GM18505 (cell line): ENCODE data around the gene NTM.

Experiments used
- ATAC-seq: cut with Tn5 transposase; IDR thresholded peaks from one replicate; pipeline ENCODE4 v1.9.1; 2021; ENCODE audit not compliant: unreplicated experiment
- POLR2A ChIP-seq: IDR thresholded peaks from 4 replicates; pipeline ENCODE4 v1.6.1; 2011; ENCODE audit warnings: borderline replicate concordance; ENCODE audit not compliant: insufficient read depth, insufficient read length; ENCODE audit errors: extremely low read depth

NTM gene

DNA sequence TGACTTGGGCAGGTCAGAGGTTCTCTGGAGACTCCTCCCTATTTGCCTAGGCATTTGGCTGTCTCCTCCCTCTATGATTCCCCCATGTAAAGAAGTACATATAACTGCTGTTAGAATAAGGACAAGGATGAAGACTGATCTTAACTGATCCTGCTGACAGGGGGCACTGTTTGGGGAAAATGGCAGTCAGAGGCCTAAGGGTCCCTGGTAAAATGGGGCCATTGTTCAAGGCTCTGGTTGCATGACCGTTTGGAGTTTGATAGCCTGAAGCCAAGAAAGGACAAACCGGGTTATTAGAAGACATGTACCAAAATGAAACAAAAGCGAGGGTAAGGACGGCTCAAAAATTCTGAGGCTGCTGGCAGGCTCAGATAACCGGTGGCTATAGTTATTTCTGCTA, 712.2 kb downstream of the NTM start:
- TF ChIP-seq POLR2A: no peak

DNA sequence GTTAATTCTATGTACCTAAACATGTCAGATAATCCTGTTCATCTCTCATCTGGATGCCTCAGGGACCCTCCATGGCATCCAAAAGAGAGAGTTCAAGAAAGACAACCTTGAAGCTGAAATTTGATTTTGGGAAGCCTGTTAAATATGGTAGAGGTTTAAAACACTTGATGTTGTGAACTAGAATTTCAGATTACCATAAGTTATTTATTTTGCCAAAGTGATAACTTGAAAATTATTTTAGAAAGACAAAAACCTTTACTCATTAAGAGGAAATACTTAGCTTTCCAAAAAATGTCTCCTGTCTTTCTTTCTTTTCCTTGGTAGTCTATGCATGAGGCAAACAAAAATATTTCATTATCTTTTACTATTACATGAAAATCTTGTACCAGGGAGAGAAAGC, 714.0 kb downstream of the NTM start:
- no peak for ATAC-seq
- no peak for TF ChIP-seq POLR2A

More for the DNA sequence above, 712.2 kb downstream of the NTM start:
- ATAC-seq: no peak

DNA sequence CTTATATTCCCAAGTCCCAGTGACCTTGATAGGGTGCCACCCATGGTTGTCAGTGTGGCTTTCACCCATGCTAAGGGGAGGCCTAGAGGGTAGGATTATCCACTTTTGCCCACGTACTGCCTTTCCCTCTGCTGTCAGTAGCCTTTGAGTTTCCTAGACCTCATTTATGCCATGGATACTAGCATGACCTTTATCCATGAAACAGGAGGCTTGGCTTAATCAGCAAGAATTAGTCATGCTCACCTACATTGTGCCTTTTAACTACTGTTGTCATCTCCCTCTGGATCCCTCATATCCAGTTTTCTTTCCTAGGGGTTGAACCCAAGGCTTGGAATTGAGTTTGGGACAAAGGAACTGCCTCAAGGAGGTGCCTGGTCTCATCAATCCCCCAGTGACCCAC, 716.7 kb downstream of the NTM start:
- ATAC-seq: no peak
- TF ChIP-seq POLR2A: no peak

DNA sequence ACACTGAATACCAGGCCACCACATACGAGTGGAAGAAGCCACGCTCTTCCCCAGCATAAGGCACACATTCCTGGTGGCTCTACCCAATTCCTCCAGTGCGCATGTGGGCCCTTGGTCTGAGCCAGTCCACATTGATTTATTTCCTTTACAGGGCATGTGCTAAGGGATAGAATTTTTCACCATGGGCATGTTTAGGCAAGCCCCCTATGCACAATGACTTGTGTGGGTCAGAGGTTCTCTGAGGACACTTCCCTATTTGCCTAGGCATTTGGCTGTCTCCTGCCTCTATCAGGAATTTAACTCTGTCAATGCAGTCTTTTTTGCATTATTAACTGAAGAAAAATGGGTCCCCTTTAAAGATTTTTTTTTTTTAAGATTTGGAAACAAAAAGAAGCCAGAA, 718.1 kb downstream of the NTM start:
- no peak for TF ChIP-seq POLR2A
- no peak for ATAC-seq

DNA sequence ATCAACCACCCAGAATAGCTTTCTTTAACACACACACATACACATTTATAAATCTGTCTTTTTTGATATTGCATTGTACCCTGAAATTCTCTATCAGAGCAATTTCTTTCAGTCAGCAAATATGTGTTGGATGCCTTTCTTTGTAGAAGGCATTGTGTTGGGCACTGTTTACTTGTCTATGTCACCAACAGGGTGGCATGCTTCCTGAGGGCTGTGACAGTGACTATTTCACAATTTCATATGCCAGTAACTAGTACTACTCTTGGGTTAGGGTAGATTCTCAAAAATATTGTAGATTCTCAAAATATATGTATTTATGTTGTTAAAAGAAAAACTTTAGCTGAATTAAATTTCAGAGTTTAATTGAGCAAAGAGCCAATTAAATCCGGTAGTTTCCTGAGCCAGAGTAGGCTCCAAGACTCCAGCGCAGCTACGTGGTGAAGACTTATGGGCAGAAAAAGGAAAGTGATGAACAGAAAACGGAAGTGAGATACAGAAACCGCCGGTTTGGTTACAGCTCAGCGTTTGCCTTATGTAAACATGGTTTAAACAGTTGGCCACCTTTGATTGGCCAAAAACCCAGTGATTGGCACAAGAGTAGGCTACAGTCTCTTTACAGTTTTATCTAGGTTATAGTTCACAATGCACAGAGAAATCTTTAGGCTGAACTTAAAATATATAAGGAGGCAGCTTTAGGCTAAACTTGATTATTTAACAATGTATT, 723.3 kb downstream of the NTM start:
- TF ChIP-seq POLR2A: no peak
- no peak for ATAC-seq

DNA sequence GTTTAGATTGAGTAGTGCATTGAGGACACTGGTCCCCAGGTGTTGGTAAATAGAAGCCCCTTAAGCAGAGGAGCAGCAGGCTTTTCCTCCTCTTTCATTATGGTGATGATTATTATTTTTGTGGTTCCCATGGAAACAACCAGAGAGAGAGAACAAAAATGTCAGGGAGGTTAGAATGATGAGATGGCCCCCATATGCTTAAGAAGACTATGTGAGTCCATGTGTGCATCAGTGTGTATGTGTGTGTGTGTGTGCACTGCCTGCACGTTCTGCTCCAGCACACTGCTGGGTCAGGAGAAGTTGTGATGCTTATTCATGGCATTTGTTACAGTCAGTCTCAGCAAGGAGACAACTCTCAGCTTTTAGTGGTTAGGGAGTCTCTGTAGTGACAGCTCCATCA, 724.2 kb downstream of the NTM start:
- no peak for ATAC-seq
- no peak for TF ChIP-seq POLR2A

DNA sequence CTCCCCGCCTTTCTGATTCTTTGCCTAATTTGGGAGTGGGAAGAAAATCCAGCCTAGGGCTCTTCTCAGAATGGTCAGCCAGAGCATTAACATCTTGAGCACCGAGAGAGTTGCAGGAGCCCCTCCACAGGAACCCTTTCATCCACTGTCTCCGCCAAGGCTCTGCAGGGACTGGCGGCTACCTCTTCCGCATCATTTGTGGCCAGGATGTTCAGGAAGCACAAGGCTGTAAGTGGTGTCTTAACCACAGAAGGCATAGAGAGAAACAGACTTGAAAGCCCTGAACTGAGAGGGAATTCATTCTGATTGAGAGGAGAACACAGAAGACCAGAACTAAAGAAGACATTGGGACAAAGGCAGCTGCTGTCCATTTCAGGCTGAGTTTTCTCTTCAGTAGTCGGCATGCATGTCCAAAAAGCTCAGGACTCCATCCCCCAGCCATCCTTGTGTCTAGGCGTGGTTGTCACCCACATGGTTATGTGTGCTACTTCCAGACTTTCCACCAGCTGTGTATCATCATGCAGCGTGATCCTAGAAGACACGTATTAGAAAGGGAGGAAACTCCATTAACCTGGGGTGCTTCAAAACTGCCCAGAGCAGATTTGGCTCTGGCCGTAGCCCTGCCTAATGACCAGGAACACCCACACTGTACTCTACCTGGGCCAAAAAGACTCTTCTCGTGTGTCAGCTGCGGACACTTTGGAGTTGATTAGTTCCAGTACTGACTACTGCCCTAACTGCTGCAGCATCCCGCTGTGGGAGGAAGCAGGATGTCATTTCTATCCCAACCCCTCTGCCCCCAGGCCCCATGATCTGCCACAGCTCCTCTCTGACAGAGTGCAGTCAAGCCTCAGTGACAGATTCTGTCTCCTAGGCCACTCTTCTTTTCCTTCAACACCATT, 725.1 kb downstream of the NTM start:
- no peak for ATAC-seq
- TF ChIP-seq POLR2A: no peak

DNA sequence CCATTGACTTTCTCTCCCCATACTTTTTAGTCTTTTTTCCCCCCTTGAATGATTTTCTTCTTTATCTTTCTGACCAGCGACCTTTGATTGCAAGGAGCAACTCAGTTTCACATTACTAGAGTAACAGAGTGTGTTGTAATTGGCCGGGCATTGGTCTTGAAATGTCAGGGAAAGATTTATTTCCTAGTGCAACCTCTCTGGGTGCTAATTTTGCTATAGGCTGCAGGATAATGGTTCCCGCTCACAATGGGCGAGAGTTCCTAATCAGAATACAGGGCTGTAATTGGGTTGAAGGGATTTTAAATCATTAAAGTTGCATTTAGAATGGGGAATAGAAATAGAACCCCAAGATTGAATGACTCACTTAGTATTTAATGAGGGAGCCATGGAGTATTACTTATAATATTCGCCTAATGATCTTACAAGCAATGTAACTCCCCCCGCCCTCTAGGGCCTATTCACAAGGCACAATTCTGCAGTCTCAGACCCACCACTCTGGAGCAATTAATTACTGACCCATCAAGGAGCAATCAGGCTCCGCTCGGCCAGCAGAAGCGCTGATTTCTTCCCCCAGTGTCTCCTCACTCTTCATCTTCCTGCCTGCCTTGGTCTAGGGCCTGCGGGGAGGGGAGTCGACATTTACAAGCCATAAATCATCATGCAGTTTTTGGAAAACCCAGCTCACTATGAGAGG, 725.9 kb downstream of the NTM start:
- TF ChIP-seq POLR2A: no peak
- no peak for ATAC-seq

DNA sequence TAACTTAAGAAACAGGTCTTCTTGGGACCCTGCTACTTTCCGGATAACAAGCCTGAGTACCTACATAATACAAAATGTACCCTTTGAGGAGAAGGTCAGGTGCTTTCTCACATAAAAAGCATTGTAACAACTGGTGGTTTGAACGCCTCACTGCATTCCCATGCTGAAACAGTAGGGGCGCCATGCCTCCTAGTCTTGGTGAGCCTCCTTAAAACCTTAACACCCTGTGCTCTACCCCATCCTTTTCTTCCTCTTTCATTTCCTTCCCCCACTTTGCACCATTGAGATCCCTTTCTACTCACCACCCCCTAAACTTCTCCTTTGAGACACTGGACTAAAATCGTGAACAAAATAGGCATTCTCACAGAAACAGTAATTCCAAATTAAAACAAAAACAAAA, 729.3 kb downstream of the NTM start:
- no peak for ATAC-seq
- no peak for TF ChIP-seq POLR2A

DNA sequence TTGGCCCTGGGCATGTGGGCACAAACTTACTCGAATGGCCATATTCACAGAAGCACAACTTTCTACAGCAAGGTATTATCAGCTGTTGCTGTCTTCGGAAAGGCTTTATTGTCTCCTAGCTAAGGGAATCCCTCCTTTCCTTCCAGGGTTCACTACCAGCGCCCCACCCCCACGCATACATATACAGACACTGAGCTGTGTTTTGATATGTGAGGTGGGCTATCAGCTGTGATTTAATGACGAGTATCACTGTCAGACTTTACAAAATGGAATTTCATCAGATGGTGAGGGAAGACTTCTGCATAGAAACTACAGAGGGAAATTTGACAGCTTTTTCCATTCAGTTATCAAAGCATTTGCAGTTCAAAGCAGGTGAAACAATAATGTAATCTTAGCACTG, 730.2 kb downstream of the NTM start:
- no peak for TF ChIP-seq POLR2A
- ATAC-seq: no peak

DNA sequence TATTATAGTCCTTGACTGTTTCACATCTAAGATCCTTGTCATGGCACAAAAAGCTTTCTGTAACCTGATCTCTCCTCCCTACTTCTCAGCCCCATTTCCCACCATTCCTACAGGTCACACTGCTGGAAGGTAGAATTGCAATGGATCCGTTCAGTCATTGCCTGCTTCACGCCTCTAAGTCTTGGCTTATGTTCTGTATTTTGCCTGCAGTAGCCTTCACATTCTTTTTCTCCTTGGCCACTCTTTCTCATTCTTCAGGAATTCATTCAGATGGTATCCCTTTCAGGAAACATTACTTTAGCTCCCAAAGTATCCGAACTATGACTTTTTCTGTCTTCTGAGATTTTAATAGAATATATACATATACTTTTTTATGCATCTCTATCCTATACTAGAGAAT, 731.5 kb downstream of the NTM start:
- no peak for TF ChIP-seq POLR2A
- no peak for ATAC-seq

DNA sequence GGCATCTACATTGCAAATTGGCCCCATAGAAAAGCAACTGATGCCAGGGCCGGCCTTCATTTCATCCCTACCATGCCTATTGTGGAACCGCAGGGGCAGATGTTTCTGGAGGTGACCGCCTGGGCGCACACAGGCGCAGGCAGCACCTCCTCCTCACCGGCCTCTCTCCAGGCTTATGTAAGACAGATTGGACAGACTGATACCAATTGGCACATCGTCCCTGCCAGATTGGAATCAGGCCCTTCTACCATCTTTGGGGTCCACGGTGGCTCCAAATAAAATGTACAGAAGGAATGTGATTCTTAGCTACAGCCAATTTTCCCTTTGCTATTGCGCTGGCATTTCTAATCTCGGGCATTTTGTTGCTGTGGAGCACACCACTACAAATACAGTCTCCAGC, 732.6 kb downstream of the NTM start:
- no peak for TF ChIP-seq POLR2A
- no peak for ATAC-seq
